ENCODE data around the gene HIVEP3. TPM values are rescaled to one million over a fixed set of nuclear protein-coding genes. Genes with fewer than 3 reads are reported as not detected.

The HIVEP3 gene
- total RNA-seq, 2 donors from 2014 or later: 3.4 to 4.0 TPM

GRCh38 chr1:41662765-41663437 is 255.8 kb downstream of the HIVEP3 start:
- WGBS, 2 donors: 62 to 87% methylated on average over 3 to 19 of the region's 27 CpGs
- ATAC-seq (peak; percentile 49), DNase-seq (peak; percentile 36 to 66 (median 47))
- intact Hi-C loops (cut with DNase I): no loop called here
- Histone ChIP-seq H3K27ac (peak overlapping the region in 3 of 4 donors; percentile 77 to 86 (median 78)), H3K4me1 (peaks cover 27% of the 10 kb centered on the region), H3K27me3 (no peaks in the 10 kb centered on the region), H3K9me3 (no peaks in the 10 kb centered on the region), H3K4me3 (no peak overlapping the region), H3K36me3 (replicated peaks in 1 of 2; ENCODE audit: insufficient read depth in 1 of 2, low read depth in 2 of 2) (no peaks in the 10 kb centered on the region)
- TF ChIP-seq, protein P1, sequence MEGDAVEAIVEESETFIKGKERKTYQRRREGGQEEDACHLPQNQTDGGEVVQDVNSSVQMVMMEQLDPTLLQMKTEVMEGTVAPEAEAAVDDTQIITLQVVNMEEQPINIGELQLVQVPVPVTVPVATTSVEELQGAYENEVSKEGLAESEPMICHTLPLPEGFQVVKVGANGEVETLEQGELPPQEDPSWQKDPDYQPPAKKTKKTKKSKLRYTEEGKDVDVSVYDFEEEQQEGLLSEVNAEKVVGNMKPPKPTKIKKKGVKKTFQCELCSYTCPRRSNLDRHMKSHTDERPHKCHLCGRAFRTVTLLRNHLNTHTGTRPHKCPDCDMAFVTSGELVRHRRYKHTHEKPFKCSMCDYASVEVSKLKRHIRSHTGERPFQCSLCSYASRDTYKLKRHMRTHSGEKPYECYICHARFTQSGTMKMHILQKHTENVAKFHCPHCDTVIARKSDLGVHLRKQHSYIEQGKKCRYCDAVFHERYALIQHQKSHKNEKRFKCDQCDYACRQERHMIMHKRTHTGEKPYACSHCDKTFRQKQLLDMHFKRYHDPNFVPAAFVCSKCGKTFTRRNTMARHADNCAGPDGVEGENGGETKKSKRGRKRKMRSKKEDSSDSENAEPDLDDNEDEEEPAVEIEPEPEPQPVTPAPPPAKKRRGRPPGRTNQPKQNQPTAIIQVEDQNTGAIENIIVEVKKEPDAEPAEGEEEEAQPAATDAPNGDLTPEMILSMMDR (IDR thresholded peaks at IDR 0.05): no peak
- peak in 1 of 3 donors; percentile 41 for TF ChIP-seq POLR2A (IDR thresholded peaks at IDR 0.05)

DNA sequence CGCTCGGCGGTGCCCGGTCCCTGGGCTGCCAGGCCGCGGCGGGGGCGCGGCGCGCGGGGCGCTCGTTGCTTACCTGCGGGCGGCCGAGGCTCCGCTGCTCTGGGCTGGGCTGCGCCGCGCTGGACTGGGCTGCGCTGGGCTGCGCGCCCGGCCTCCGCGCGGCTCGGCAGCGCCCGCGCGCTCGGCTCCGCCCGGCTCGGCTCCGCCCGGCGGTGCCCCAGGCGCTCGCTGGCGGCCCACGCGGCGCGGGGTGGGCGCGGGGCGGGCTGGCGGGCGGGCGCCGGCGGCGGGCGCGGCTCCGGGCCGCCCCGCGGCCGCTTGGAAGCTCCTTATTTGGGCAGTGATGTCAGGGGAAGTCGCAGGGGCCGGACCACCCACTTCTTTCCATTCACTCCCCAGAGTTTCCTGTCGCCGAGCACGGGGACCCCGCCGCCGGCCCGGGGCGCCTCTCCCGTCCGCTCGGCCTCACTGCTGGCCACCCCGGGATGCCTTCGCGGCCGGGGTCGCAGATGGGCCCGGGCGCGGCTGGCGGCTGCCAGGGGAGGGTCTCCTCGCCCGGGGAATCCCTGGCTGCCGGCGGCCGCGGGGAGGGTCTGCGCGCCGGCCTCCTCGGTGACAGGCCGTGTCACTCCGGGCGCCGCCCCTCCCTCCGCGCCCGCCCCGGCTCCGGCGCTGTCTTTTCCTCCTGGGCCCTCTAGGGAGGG is 256.5 kb downstream of the HIVEP3 start:
- ATAC-seq (peak; percentile 78), DNase-seq (peak; percentile 42 to 74 (median 62))
- H3K4me1 ChIP-seq: peaks cover 20% of the 10 kb centered on the region
- WGBS, 2 donors: 6 to 41% methylated on average over 9 to 63 of the region's 105 CpGs
- H3K4me3 ChIP-seq: peak overlapping the region in 1 of 2 donors; percentile 15
- intact Hi-C loops (cut with DNase I): no loop called here
- no peaks in the 10 kb centered on the region for H3K36me3 ChIP-seq (replicated peaks in 1 of 2; ENCODE audit: insufficient read depth in 1 of 2, low read depth in 2 of 2)
- peak overlapping the region in 3 of 4 donors; percentile 77 to 86 (median 78) for H3K27ac ChIP-seq
- H3K9me3 ChIP-seq: no peaks in the 10 kb centered on the region
- TF ChIP-seq POLR2A (IDR thresholded peaks at IDR 0.05): peak; percentile 17 to 47 (median 32)
- TF ChIP-seq, protein P1 (IDR thresholded peaks at IDR 0.05): peak in 1 of 7 experiments; percentile 4
- no peaks in the 10 kb centered on the region for H3K27me3 ChIP-seq

DNA sequence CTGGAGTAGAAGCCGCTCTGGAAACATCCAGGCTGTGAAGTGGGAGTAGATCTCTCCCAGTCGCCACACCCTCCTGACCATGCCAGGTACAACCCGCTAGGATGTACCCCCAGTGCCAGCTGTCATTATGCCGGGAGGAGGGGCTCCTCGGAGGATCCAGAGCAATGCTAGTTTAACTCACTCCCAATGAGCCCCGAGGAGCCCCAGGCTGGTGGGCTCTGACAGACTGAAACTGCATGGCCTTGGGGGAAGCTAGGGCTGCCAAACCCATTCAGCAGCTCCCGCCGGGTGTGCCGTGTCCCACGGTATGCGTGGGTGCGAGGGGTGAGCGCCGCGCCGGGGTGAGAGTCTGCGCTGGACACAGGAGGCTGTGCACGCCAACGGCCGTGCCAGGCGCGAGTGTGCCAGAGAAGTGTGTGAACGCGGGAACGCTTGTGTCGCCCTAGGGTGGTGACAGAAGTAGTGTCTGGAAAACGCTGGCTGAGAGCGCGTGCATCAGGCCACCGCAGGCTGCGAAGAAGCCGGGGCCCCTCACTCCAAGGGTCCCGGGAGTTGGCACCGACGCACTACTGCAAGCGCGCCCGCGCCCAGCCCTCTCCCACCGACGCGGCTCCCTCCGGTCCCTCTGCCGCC is 257.2 kb downstream of the HIVEP3 start:
- DNase-seq (peak in 1 of 4 donors; percentile 25), ATAC-seq (peak; percentile 9)
- TF ChIP-seq, protein P1 (IDR thresholded peaks at IDR 0.05): no peak
- TF ChIP-seq POLR2A (IDR thresholded peaks at IDR 0.05): no peak
- Histone ChIP-seq H3K36me3 (replicated peaks in 1 of 2; ENCODE audit: insufficient read depth in 1 of 2, low read depth in 2 of 2) (no peaks in the 10 kb centered on the region), H3K27me3 (no peaks in the 10 kb centered on the region), H3K4me3 (no peak overlapping the region), H3K4me1 (peaks cover 15% of the 10 kb centered on the region), H3K27ac (no peak overlapping the region), H3K9me3 (no peaks in the 10 kb centered on the region)
- 2 to 21% methylated on average over 4 to 42 of the region's 44 CpGs for WGBS, 2 donors
- intact Hi-C loops (cut with DNase I): no loop called here

DNA sequence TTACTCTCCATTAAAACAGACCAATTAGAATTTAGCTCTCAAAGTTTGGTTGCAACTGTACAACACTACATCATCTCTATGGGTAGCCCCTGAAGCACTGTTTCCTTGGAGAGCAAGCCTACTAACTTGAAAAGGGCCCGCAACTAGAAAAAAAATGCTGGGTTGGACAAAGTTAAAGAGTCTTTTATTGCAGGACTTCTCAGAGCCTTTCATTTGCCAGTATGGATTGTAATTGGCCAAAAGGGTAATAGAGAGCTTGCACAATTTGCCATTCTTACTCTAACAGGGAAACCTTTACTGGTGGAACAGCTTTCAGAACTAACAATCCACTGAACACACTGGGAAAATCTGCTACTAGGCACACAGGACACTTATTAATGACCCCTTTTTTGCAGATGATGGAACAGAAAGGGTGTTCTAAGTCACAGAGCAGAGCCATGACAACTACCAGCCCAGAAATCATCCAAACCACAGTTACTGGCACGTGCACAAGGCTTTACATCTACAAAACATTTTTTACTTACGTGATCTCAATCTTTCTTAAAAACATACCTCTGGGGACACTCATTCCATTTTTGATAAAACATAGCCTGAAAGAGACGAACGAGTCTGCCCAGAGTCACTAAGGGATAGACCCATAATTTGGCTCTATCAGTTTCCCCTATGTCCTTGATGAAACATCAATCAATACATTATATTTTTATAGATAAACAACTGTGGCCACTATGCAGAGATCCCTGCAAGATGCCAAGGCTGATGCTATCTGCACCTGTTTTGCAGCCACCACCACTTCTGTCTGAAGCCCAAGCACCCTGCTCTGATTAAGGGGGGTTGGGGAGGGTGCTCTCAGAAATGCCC is 257.9 kb downstream of the HIVEP3 start:
- no peak for TF ChIP-seq POLR2A (IDR thresholded peaks at IDR 0.05)
- TF ChIP-seq, protein P1 (IDR thresholded peaks at IDR 0.05): no peak
- H3K9me3 ChIP-seq: no peaks in the 10 kb centered on the region
- 59 to 63% methylated on average over 5 of the region's 5 CpGs for WGBS, 2 donors
- H3K27ac ChIP-seq: no peak overlapping the region
- H3K4me3 ChIP-seq: no peak overlapping the region
- DNase-seq (no peak), ATAC-seq (no peak)
- H3K27me3 ChIP-seq: no peaks in the 10 kb centered on the region
- H3K36me3 ChIP-seq (replicated peaks in 1 of 2; ENCODE audit: insufficient read depth in 1 of 2, low read depth in 2 of 2): no peaks in the 10 kb centered on the region
- intact Hi-C loops (cut with DNase I): no loop called here
- H3K4me1 ChIP-seq: peaks cover 15% of the 10 kb centered on the region

Measured in body of pancreas (tissue), 4 donors.